DND-41 (cell line): ENCODE results near the gene MORN1.

Experiments
- ATAC-seq: fragments of 200-7000 bp; cut with Tn5 transposase; 3 replicates; pipeline ENCODE4 v1.9.1; 2021; ENCODE audit warnings: low read depth; ENCODE audit not compliant: insufficient read depth
- DNase-seq: peaks from one replicate; pipeline ENCODE4 v3.0.0-alpha.2; 2020
- H2AFZ ChIP-seq: 2 replicates; pipeline ENCODE4 v1.6.0; 2012; ENCODE audit warnings: low read depth, low read length
- H3K27ac ChIP-seq: 2 replicates; pipeline ENCODE4 v1.5.1; 2012; ENCODE audit warnings: low read length, inconsistent platforms
- H3K27me3 ChIP-seq: fragments of 200-600 bp; sonication (generic); 2 replicates; pipeline ENCODE4 v1.6.0; 2012; ENCODE audit warnings: low read length, mild to moderate bottlenecking, inconsistent platforms; ENCODE audit not compliant: insufficient read depth, poor library complexity
- H3K36me3 ChIP-seq: 2 replicates; pipeline ENCODE4 v1.5.1; 2012; ENCODE audit warnings: low read length, inconsistent platforms; ENCODE audit not compliant: insufficient read depth
- H3K4me1 ChIP-seq: 2 replicates; pipeline ENCODE4 v1.5.1; 2012; ENCODE audit warnings: mild to moderate bottlenecking, low read length; ENCODE audit not compliant: insufficient read depth
- H3K4me2 ChIP-seq: 2 replicates; pipeline ENCODE4 v1.6.0; 2012; ENCODE audit warnings: mild to moderate bottlenecking, moderate library complexity, low read length, inconsistent platforms; ENCODE audit not compliant: insufficient read depth
- H3K4me3 ChIP-seq, 2 experiments: fragments of 200-600 bp in 1 of 2; shearing (Covaris generic) in 1 of 2; 2 replicates each; pipeline ENCODE4 v1.5.1; 2012 to 2016; ENCODE audit warnings: inconsistent platforms in 2 of 2, low read length in 2 of 2, mild to moderate bottlenecking in 2 of 2, low read depth in 1 of 2, moderate library complexity in 1 of 2
- H3K79me2 ChIP-seq: 2 replicates; pipeline ENCODE4 v1.6.0; 2012; ENCODE audit warnings: low read length, inconsistent platforms; ENCODE audit not compliant: insufficient read depth
- H3K9ac ChIP-seq: 2 replicates; pipeline ENCODE4 v1.6.0; 2012; ENCODE audit warnings: low read depth, mild to moderate bottlenecking, inconsistent platforms, low read length, moderate library complexity
- H3K9me3 ChIP-seq: 2 replicates; pipeline ENCODE4 v1.5.1; 2012; ENCODE audit warnings: low read length, moderate library complexity, mild to moderate bottlenecking, inconsistent platforms; ENCODE audit not compliant: insufficient read depth, severe bottlenecking
- H4K20me1 ChIP-seq: 2 replicates; pipeline ENCODE4 v1.6.0; 2012; ENCODE audit warnings: low read length; ENCODE audit not compliant: insufficient read depth
- CTCF ChIP-seq: IDR thresholded peaks from 2 replicates; pipeline ENCODE4 v1.5.1; 2012; ENCODE audit warnings: borderline replicate concordance, low read length, moderate library complexity, mild to moderate bottlenecking; ENCODE audit not compliant: poor library complexity, severe bottlenecking; ENCODE audit errors: extremely low read depth
- EZH2 ChIP-seq: IDR thresholded peaks from 3 replicates; pipeline ENCODE4 v1.6.1; 2012; ENCODE audit warnings: borderline replicate concordance, low read depth, mild to moderate bottlenecking, moderate library complexity, low read length, inconsistent platforms; ENCODE audit not compliant: severe bottlenecking

MORN1 gene

GRCh38 chr1:2300004-2300771 is 91.2 kb downstream of the MORN1 start:
- Histone ChIP-seq H3K4me2 (peak overlapping the region; percentile 79), H3K27ac (peak overlapping the region; percentile 79), H3K4me3 (peak overlapping the region in 1 of 2 experiments; percentile 52; a peak in 2 of 4 replicates), H3K27me3 (no peaks in the 10 kb centered on the region), H4K20me1 (peaks cover 92% of the 10 kb centered on the region), H3K9me3 (no peaks in the 10 kb centered on the region), H3K36me3 (peaks cover 22% of the 10 kb centered on the region), H3K79me2 (peaks cover 60% of the 10 kb centered on the region), H3K9ac (peak overlapping the region; percentile 60), H3K4me1 (peaks cover 39% of the 10 kb centered on the region), H2AFZ (peak overlapping the region; percentile 56; the same call in 1 of the 2 replicates)
- ATAC-seq: peak; percentile 32
- TF ChIP-seq CTCF (no peak), EZH2 (no peak)
- DNase-seq: peak; percentile 53

GRCh38 chr1:2299131-2299627 is 92.2 kb downstream of the MORN1 start:
- Histone ChIP-seq H4K20me1 (peaks cover 91% of the 10 kb centered on the region), H3K9me3 (no peaks in the 10 kb centered on the region), H3K36me3 (peaks cover 11% of the 10 kb centered on the region), H3K79me2 (peaks cover 70% of the 10 kb centered on the region), H3K4me2 (peak overlapping the region; percentile 79; the same call in 1 of the 2 replicates), H3K27ac (peak overlapping the region; percentile 79), H3K4me1 (peaks cover 39% of the 10 kb centered on the region), H3K4me3 (no peak overlapping the region), H3K9ac (peak overlapping the region; percentile 60; the same call in 1 of the 2 replicates), H2AFZ (no peak overlapping the region), H3K27me3 (no peaks in the 10 kb centered on the region)
- no peak for ATAC-seq
- no peak for DNase-seq
- TF ChIP-seq CTCF: no peak
- TF ChIP-seq EZH2: no peak

GRCh38 chr1:2298685-2299084 is 92.7 kb downstream of the MORN1 start:
- Histone ChIP-seq H3K4me2 (no peak overlapping the region), H3K27ac (no peak overlapping the region), H3K27me3 (no peaks in the 10 kb centered on the region), H3K4me1 (peaks cover 39% of the 10 kb centered on the region), H3K9ac (no peak overlapping the region), H3K9me3 (no peaks in the 10 kb centered on the region), H3K79me2 (peaks cover 75% of the 10 kb centered on the region), H2AFZ (no peak overlapping the region), H3K4me3 (no peak overlapping the region), H4K20me1 (peaks cover 92% of the 10 kb centered on the region), H3K36me3 (peaks cover 7% of the 10 kb centered on the region)
- no peak for TF ChIP-seq EZH2
- no peak for TF ChIP-seq CTCF
- DNase-seq: no peak
- no peak for ATAC-seq
